ENCODE results near the gene FBXW11. TPM values are rescaled to one million over a fixed set of nuclear protein-coding genes. Genes with fewer than 3 reads are reported as not detected.

FBXW11 gene
- total RNA-seq, 1 donor from 2014 or later: 64.7 TPM

- Mint-ChIP-seq H3K27me3 (ENCODE audit: low read depth, unreplicated experiment) (peaks cover 11% of the 10 kb centered on the region), H3K4me1 (ENCODE audit: low read depth, unreplicated experiment) (no peaks in the 10 kb centered on the region), H3K27ac (ENCODE audit: unreplicated experiment) (no peak overlapping the region), H3K9me3 (ENCODE audit: unreplicated experiment) (no peaks in the 10 kb centered on the region), H3K4me3 (ENCODE audit: unreplicated experiment) (no peak overlapping the region), H3K36me3 (ENCODE audit: low read depth, unreplicated experiment) (peaks cover 9% of the 10 kb centered on the region)
- H3K27me3 ChIP-seq (ENCODE audit: insufficient read depth, low read length): no peaks in the 10 kb centered on the region
- H3K4me3 ChIP-seq (ENCODE audit: insufficient read depth, low read depth, low read length): no peak overlapping the region
- peaks cover 2% of the 10 kb centered on the region for H4K20me1 ChIP-seq (ENCODE audit: insufficient read depth, low read length)
- H3K4me1 ChIP-seq (ENCODE audit: insufficient read depth, low read length): no peaks in the 10 kb centered on the region
- DNase-seq (ENCODE audit: low read depth): no peak
- no peak overlapping the region for H3K9ac ChIP-seq (ENCODE audit: low read length)
- no peaks in the 10 kb centered on the region for H3K79me2 ChIP-seq (ENCODE audit: insufficient read depth, low read length)
- no peak for FAIRE-seq
- no peak overlapping the region for H3K4me2 ChIP-seq (ENCODE audit: low read length)
- no peak overlapping the region for H3K27ac ChIP-seq (ENCODE audit: low read depth, low read length)
- H3K36me3 ChIP-seq (ENCODE audit: insufficient read depth, low read length): no peaks in the 10 kb centered on the region
- no peaks in the 10 kb centered on the region for H3K9me3 ChIP-seq (ENCODE audit: insufficient read depth, low read depth, low read length)
- TF ChIP-seq CTCF (IDR thresholded peaks at IDR 0.05; ENCODE audit: insufficient read depth, low read depth, low read length) (no peak), EZH2 (IDR thresholded peaks at IDR 0.05; ENCODE audit: insufficient read depth, low read length) (no peak)
- H2AFZ ChIP-seq (ENCODE audit: low read depth, low read length): no peak overlapping the region
Measured at GRCh38 chr5:171841984-171842776, 164.3 kb downstream of the FBXW11 start.

GRCh38 chr5:171840711-171841522, 165.5 kb downstream of the FBXW11 start:
- no peak overlapping the region for H3K4me2 ChIP-seq (ENCODE audit: low read length)
- H3K9me3 ChIP-seq (ENCODE audit: insufficient read depth, low read depth, low read length): no peaks in the 10 kb centered on the region
- no peaks in the 10 kb centered on the region for H3K4me1 ChIP-seq (ENCODE audit: insufficient read depth, low read length)
- no peak overlapping the region for H2AFZ ChIP-seq (ENCODE audit: low read depth, low read length)
- H3K9ac ChIP-seq (ENCODE audit: low read length): no peak overlapping the region
- H3K4me3 ChIP-seq (ENCODE audit: insufficient read depth, low read depth, low read length): no peak overlapping the region
- peaks cover 9% of the 10 kb centered on the region for H3K36me3 Mint-ChIP-seq (ENCODE audit: low read depth, unreplicated experiment)
- TF ChIP-seq CTCF (IDR thresholded peaks at IDR 0.05; ENCODE audit: insufficient read depth, low read depth, low read length): no peak
- TF ChIP-seq EZH2 (IDR thresholded peaks at IDR 0.05; ENCODE audit: insufficient read depth, low read length): no peak
- no peaks in the 10 kb centered on the region for H3K79me2 ChIP-seq (ENCODE audit: insufficient read depth, low read length)
- H3K27me3 ChIP-seq (ENCODE audit: insufficient read depth, low read length): no peaks in the 10 kb centered on the region
- no peak overlapping the region for H3K27ac Mint-ChIP-seq (ENCODE audit: unreplicated experiment)
- no peaks in the 10 kb centered on the region for H3K36me3 ChIP-seq (ENCODE audit: insufficient read depth, low read length)
- no peak overlapping the region for H3K27ac ChIP-seq (ENCODE audit: low read depth, low read length)
- no peaks in the 10 kb centered on the region for H3K4me1 Mint-ChIP-seq (ENCODE audit: low read depth, unreplicated experiment)
- H3K4me3 Mint-ChIP-seq (ENCODE audit: unreplicated experiment): no peak overlapping the region
- no peaks in the 10 kb centered on the region for H4K20me1 ChIP-seq (ENCODE audit: insufficient read depth, low read length)
- FAIRE-seq: no peak
- H3K9me3 Mint-ChIP-seq (ENCODE audit: unreplicated experiment): no peaks in the 10 kb centered on the region
- no peak for DNase-seq (ENCODE audit: low read depth)
- H3K27me3 Mint-ChIP-seq (ENCODE audit: low read depth, unreplicated experiment): peaks cover 11% of the 10 kb centered on the region

Measured in astrocyte (in vitro differentiated cells and primary cell).